WTC11 (cell line): ENCODE results near the gene TSPAN4. TPM values are rescaled to one million over a fixed set of nuclear protein-coding genes. Genes with fewer than 3 reads are reported as not detected.
A peak's percentile ranks its signal among the peaks of the same experiment; 100 is the strongest.

Source experiments
- ATAC-seq: fragments of 200-7000 bp; cut with Tn5 transposase; 2 replicates; pipeline ENCODE4 v1.10.0; 2021; ENCODE audit warnings: mild to moderate bottlenecking, moderate library complexity
- CTCF ChIA-PET: fragments of 300-600 bp; sonication (Branson Sonifier 250); formaldehyde crosslinking; loops from one replicate; lab custom pipeline; 2021; ENCODE audit warnings: antibody characterized with exemption; lab: Charles Lee
- POLR2A ChIA-PET: fragments of 350-600 bp; sonication (Branson Sonifier 250); formaldehyde crosslinking; loops from one replicate; lab custom pipeline; 2021; ENCODE audit warnings: antibody characterized with exemption; lab: Charles Lee
- DNase-seq: peaks from one replicate; pipeline ENCODE4 v3.0.0; 2021; ENCODE audit warnings: low spot score
- H3K27ac Mint-ChIP-seq: 2 replicates; pipeline ENCODE4 v1.8.0; 2021; ENCODE audit warnings: mixed read lengths
- H3K27me3 Mint-ChIP-seq: 2 replicates; pipeline ENCODE4 v1.8.0; 2021; ENCODE audit warnings: low read depth, mild to moderate bottlenecking, moderate library complexity, mixed read lengths
- H3K36me3 Mint-ChIP-seq: 2 replicates; pipeline ENCODE4 v1.8.0; 2021; ENCODE audit warnings: mixed read lengths
- H3K4me1 Mint-ChIP-seq: 2 replicates; pipeline ENCODE4 v1.8.0; 2022; ENCODE audit warnings: mixed read lengths
- H3K4me3 Mint-ChIP-seq: 2 replicates; pipeline ENCODE4 v1.8.0; 2021; ENCODE audit warnings: mild to moderate bottlenecking, moderate library complexity, mixed read lengths
- H3K9me3 Mint-ChIP-seq: 2 replicates; pipeline ENCODE4 v1.8.0; 2021; ENCODE audit warnings: mixed read lengths
- ATF2 ChIP-seq: sonication (generic); formaldehyde crosslinking; IDR thresholded peaks from 2 replicates; pipeline ENCODE4 v1.8.1; 2022; ENCODE audit warnings: low read depth, missing genetic modification reagents, borderline replicate concordance
- CBFB ChIP-seq: sonication (generic); formaldehyde crosslinking; IDR thresholded peaks from 2 replicates; pipeline ENCODE4 v1.8.1; 2022; ENCODE audit warnings: mild to moderate bottlenecking, low read depth, missing genetic modification reagents
- EMX1 ChIP-seq: fragments of 250-450 bp; sonication (Bioruptor Pico); IDR thresholded peaks from 2 replicates; pipeline ENCODE4 v1.8.0; 2021; ENCODE audit warnings: mild to moderate bottlenecking
- HMGXB4 ChIP-seq: sonication (generic); formaldehyde crosslinking; IDR thresholded peaks from 2 replicates; pipeline ENCODE4 v1.8.1; 2023; ENCODE audit warnings: mild to moderate bottlenecking, moderate library complexity, missing genetic modification reagents
- IRF2 ChIP-seq: sonication (generic); formaldehyde crosslinking; IDR thresholded peaks from 2 replicates; pipeline ENCODE4 v1.8.0; 2022; ENCODE audit warnings: low read depth, missing genetic modification reagents, borderline replicate concordance
- KAT7 ChIP-seq: sonication (generic); formaldehyde crosslinking; IDR thresholded peaks from 2 replicates; pipeline ENCODE4 v1.8.1; 2023; ENCODE audit warnings: missing genetic modification reagents, mild to moderate bottlenecking, borderline replicate concordance
- MAX ChIP-seq: sonication (generic); formaldehyde crosslinking; IDR thresholded peaks from 2 replicates; pipeline ENCODE4 v1.8.0; 2022; ENCODE audit warnings: mild to moderate bottlenecking, missing genetic modification reagents
- NFE2L1 ChIP-seq: sonication (generic); formaldehyde crosslinking; IDR thresholded peaks from 2 replicates; pipeline ENCODE4 v1.8.1; 2023; ENCODE audit warnings: missing genetic modification reagents
- NR2C2 ChIP-seq: sonication (generic); formaldehyde crosslinking; IDR thresholded peaks from 2 replicates; pipeline ENCODE4 v1.8.0; 2022; ENCODE audit warnings: mild to moderate bottlenecking, missing genetic modification reagents
- RORB ChIP-seq: fragments of 250-450 bp; sonication (Bioruptor Pico); IDR thresholded peaks from 2 replicates; pipeline ENCODE4 v1.9.0; 2021; ENCODE audit warnings: mild to moderate bottlenecking
- TEAD1 ChIP-seq: sonication (generic); formaldehyde crosslinking; IDR thresholded peaks from 2 replicates; pipeline ENCODE4 v1.8.0; 2022; ENCODE audit warnings: mild to moderate bottlenecking, missing genetic modification reagents
- TP53 ChIP-seq: sonication (generic); formaldehyde crosslinking; IDR thresholded peaks from 2 replicates; pipeline ENCODE4 v1.8.1; 2023; ENCODE audit warnings: mild to moderate bottlenecking, missing genetic modification reagents
- ZNF138 ChIP-seq: sonication (generic); formaldehyde crosslinking; conservative IDR thresholded peaks from 2 replicates; pipeline ENCODE4 v1.8.1; 2022; ENCODE audit warnings: mild to moderate bottlenecking, moderate library complexity, missing genetic modification reagents
- ZNF416 ChIP-seq: fragments of 250-450 bp; sonication (Bioruptor Pico); IDR thresholded peaks from 2 replicates; pipeline ENCODE4 v1.9.0; 2021; ENCODE audit warnings: mild to moderate bottlenecking, inconsistent platforms
- ZNF423 ChIP-seq: fragments of 250-450 bp; sonication (Bioruptor Pico); IDR thresholded peaks from 2 replicates; pipeline ENCODE4 v2.1.2; 2022; ENCODE audit warnings: mild to moderate bottlenecking, moderate library complexity
- ZNF671 ChIP-seq: fragments of 250-450 bp; sonication (Bioruptor Pico); IDR thresholded peaks from 2 replicates; pipeline ENCODE4 v1.8.0; 2021; ENCODE audit warnings: mild to moderate bottlenecking
- total RNA-seq: library from RNA; stranded (reverse); gene quantifications from 3 replicates; pipeline ENCODE4 v1.2.3, GENCODE V29; 2021
- TF ChIP-seq, protein P1 (sequence below): sonication (generic); formaldehyde crosslinking; IDR thresholded peaks from 2 replicates; pipeline ENCODE4 v1.8.1; 2023; ENCODE audit warnings: mild to moderate bottlenecking, missing genetic modification reagents
- TF ChIP-seq, protein P2 (sequence below): sonication (generic); formaldehyde crosslinking; IDR thresholded peaks from 2 replicates; pipeline ENCODE4 v1.8.0; 2022; ENCODE audit warnings: mild to moderate bottlenecking, missing genetic modification reagents
- TF ChIP-seq, protein P3 (sequence below): sonication (generic); formaldehyde crosslinking; IDR thresholded peaks from 2 replicates; pipeline ENCODE4 v1.8.0; 2023; ENCODE audit warnings: mild to moderate bottlenecking, missing genetic modification reagents
- TF ChIP-seq, protein P4 (sequence below): fragments of 250-450 bp; sonication (Bioruptor Pico); IDR thresholded peaks from 2 replicates; pipeline ENCODE4 v1.8.0; 2021; ENCODE audit warnings: mild to moderate bottlenecking
- TF ChIP-seq, protein P5 (sequence below): sonication (generic); formaldehyde crosslinking; IDR thresholded peaks from 2 replicates; pipeline ENCODE4 v1.8.0; 2022; ENCODE audit warnings: missing genetic modification reagents

The TSPAN4 gene
- total RNA-seq, 1 experiment from 2014 or later = 94.3 TPM

DNA sequence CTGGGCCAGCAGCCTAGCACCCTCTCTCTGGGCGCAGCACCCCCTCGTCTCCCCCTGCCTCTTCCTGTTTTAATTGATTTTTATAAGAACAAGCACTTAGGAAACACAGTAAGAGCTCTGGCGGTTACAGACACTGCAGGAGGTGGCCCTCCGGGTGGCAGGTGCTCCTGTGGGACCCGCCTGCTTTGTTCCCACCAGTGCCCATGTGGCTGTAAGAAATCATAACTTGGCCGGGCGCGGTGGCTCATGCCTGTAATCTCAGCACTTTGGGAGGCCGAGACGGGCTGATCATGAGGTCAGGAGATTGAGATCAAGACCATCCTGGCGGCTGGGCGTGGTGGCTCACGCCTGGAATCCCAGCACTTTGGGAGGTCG is 18.4 kb downstream of the TSPAN4 start (continued):
- TF ChIP-seq, protein P1, sequence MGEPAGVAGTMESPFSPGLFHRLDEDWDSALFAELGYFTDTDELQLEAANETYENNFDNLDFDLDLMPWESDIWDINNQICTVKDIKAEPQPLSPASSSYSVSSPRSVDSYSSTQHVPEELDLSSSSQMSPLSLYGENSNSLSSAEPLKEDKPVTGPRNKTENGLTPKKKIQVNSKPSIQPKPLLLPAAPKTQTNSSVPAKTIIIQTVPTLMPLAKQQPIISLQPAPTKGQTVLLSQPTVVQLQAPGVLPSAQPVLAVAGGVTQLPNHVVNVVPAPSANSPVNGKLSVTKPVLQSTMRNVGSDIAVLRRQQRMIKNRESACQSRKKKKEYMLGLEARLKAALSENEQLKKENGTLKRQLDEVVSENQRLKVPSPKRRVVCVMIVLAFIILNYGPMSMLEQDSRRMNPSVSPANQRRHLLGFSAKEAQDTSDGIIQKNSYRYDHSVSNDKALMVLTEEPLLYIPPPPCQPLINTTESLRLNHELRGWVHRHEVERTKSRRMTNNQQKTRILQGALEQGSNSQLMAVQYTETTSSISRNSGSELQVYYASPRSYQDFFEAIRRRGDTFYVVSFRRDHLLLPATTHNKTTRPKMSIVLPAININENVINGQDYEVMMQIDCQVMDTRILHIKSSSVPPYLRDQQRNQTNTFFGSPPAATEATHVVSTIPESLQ (CRISPR knock-in tag) = no peak
- TF ChIP-seq, protein P2, sequence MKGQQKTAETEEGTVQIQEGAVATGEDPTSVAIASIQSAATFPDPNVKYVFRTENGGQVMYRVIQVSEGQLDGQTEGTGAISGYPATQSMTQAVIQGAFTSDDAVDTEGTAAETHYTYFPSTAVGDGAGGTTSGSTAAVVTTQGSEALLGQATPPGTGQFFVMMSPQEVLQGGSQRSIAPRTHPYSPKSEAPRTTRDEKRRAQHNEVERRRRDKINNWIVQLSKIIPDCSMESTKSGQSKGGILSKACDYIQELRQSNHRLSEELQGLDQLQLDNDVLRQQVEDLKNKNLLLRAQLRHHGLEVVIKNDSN = no peak
- no peak for TF ChIP-seq TEAD1 (CRISPR knock-in tag)
- TF ChIP-seq, protein P3, sequence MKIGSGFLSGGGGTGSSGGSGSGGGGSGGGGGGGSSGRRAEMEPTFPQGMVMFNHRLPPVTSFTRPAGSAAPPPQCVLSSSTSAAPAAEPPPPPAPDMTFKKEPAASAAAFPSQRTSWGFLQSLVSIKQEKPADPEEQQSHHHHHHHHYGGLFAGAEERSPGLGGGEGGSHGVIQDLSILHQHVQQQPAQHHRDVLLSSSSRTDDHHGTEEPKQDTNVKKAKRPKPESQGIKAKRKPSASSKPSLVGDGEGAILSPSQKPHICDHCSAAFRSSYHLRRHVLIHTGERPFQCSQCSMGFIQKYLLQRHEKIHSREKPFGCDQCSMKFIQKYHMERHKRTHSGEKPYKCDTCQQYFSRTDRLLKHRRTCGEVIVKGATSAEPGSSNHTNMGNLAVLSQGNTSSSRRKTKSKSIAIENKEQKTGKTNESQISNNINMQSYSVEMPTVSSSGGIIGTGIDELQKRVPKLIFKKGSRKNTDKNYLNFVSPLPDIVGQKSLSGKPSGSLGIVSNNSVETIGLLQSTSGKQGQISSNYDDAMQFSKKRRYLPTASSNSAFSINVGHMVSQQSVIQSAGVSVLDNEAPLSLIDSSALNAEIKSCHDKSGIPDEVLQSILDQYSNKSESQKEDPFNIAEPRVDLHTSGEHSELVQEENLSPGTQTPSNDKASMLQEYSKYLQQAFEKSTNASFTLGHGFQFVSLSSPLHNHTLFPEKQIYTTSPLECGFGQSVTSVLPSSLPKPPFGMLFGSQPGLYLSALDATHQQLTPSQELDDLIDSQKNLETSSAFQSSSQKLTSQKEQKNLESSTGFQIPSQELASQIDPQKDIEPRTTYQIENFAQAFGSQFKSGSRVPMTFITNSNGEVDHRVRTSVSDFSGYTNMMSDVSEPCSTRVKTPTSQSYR (CRISPR knock-in tag) = no peak
- TF ChIP-seq HMGXB4 (CRISPR knock-in tag) = no peak
- no peak for TF ChIP-seq ZNF423
- no peak for TF ChIP-seq ZNF416 (CRISPR knock-in tag)
- no peak for TF ChIP-seq ATF2 (CRISPR knock-in tag)

- H3K27ac Mint-ChIP-seq = no peak overlapping the region
- peaks cover 30% of the 10 kb centered on the region for H3K4me1 Mint-ChIP-seq
- peaks cover 3% of the 10 kb centered on the region; the same call in 1 of the 2 replicates for H3K27me3 Mint-ChIP-seq
- DNase-seq (peak; percentile 57), ATAC-seq (peak; percentile 43)
- POLR2A ChIA-PET = interaction anchor here (0.8 to 2.1 kb wide), 2 partner anchors 11 to 37 kb away, joined by 3 to 8 read pairs; no protein-coding TSS in a partner anchor
- H3K9me3 Mint-ChIP-seq = no peaks in the 10 kb centered on the region
- no peaks in the 10 kb centered on the region for H3K36me3 Mint-ChIP-seq
- H3K4me3 Mint-ChIP-seq = no peak overlapping the region
- CTCF ChIA-PET = interaction anchor here (1.2 to 3.8 kb wide), 3 partner anchors 10 to 28 kb away, joined by 3 to 24 read pairs (median 12); no protein-coding TSS in a partner anchor
- no peak for TF ChIP-seq NR2C2 (CRISPR knock-in tag)
- no peak for TF ChIP-seq EMX1 (CRISPR knock-in tag)
- no peak for TF ChIP-seq RORB
- no peak for TF ChIP-seq ZNF138 (CRISPR knock-in tag)
- TF ChIP-seq, protein P2 = peak; percentile 25; the same call in 1 of the 2 replicates
- no peak for TF ChIP-seq TP53 (CRISPR knock-in tag)
- no peak for TF ChIP-seq KAT7 (CRISPR knock-in tag)
- TF ChIP-seq, protein P4, sequence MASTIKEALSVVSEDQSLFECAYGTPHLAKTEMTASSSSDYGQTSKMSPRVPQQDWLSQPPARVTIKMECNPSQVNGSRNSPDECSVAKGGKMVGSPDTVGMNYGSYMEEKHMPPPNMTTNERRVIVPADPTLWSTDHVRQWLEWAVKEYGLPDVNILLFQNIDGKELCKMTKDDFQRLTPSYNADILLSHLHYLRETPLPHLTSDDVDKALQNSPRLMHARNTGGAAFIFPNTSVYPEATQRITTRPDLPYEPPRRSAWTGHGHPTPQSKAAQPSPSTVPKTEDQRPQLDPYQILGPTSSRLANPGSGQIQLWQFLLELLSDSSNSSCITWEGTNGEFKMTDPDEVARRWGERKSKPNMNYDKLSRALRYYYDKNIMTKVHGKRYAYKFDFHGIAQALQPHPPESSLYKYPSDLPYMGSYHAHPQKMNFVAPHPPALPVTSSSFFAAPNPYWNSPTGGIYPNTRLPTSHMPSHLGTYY (CRISPR knock-in tag) = no peak
- TF ChIP-seq MAX (CRISPR knock-in tag) = no peak
- TF ChIP-seq CBFB = no peak
- TF ChIP-seq ZNF671 (CRISPR knock-in tag) = no peak
- TF ChIP-seq IRF2 (CRISPR knock-in tag) = no peak
- TF ChIP-seq, protein P5, sequence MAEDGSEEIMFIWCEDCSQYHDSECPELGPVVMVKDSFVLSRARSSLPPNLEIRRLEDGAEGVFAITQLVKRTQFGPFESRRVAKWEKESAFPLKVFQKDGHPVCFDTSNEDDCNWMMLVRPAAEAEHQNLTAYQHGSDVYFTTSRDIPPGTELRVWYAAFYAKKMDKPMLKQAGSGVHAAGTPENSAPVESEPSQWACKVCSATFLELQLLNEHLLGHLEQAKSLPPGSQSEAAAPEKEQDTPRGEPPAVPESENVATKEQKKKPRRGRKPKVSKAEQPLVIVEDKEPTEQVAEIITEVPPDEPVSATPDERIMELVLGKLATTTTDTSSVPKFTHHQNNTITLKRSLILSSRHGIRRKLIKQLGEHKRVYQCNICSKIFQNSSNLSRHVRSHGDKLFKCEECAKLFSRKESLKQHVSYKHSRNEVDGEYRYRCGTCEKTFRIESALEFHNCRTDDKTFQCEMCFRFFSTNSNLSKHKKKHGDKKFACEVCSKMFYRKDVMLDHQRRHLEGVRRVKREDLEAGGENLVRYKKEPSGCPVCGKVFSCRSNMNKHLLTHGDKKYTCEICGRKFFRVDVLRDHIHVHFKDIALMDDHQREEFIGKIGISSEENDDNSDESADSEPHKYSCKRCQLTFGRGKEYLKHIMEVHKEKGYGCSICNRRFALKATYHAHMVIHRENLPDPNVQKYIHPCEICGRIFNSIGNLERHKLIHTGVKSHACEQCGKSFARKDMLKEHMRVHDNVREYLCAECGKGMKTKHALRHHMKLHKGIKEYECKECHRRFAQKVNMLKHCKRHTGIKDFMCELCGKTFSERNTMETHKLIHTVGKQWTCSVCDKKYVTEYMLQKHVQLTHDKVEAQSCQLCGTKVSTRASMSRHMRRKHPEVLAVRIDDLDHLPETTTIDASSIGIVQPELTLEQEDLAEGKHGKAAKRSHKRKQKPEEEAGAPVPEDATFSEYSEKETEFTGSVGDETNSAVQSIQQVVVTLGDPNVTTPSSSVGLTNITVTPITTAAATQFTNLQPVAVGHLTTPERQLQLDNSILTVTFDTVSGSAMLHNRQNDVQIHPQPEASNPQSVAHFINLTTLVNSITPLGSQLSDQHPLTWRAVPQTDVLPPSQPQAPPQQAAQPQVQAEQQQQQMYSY (CRISPR knock-in tag) = peak; percentile 98
- TF ChIP-seq NFE2L1 (CRISPR knock-in tag) = no peak
These were observed 19.5 kb downstream of the TSPAN4 start for GRCh38 chr11:862081-862661.
